T-helper 2 cell treated with Interferon-gamma antibody and Interleukin-4, amounts not matched to agents 100 ng/mL and 5 ng/mL, for 36 hours (primary cell): ENCODE data around the gene UBASH3B. TPM values are rescaled to one million over a fixed set of nuclear protein-coding genes. Genes with fewer than 3 reads are reported as not detected.
"Not testable (repeated sequence)": the region's sequence is repeated elsewhere in the genome, so short reads cannot be mapped to it uniquely, and the experiment has no call there.

Source experiments
- intact Hi-C: fragments of 100-400 bp; cut with micrococcal nuclease; formaldehyde crosslinking; loops from one replicate; pipeline ENCODE4 v1.15.1; 2023
- total RNA-seq: library from RNA; stranded (reverse); gene quantifications from 2 replicates; pipeline ENCODE4 v1.2.3, GENCODE V29; 2022

Gene UBASH3B
- total RNA-seq, 1 donor from 2014 or later = 22.9 TPM

- intact Hi-C loops = no loop called here
These were observed 148.6 kb downstream of the UBASH3B start for GRCh38 chr11:122804161-122804560.

GRCh38 chr11:122804796-122805195 is 149.3 kb downstream of the UBASH3B start:
- intact Hi-C loops = no loop called here

- intact Hi-C loops = no loop called here
These were observed 152.4 kb downstream of the UBASH3B start for GRCh38 chr11:122807731-122808477.

GRCh38 chr11:122808478-122808869 is 153.0 kb downstream of the UBASH3B start:
- intact Hi-C loops = no loop called here

GRCh38 chr11:122809866-122810265 is 154.3 kb downstream of the UBASH3B start:
- intact Hi-C loops = no loop called here

GRCh38 chr11:122811721-122812120 is 156.2 kb downstream of the UBASH3B start:
- intact Hi-C loops = no loop called here

- intact Hi-C loops = no loop called here
These were observed 157.1 kb downstream of the UBASH3B start for GRCh38 chr11:122812638-122813037.

GRCh38 chr11:122813176-122813893 is 157.8 kb downstream of the UBASH3B start:
- intact Hi-C loops = no loop called here

GRCh38 chr11:122813894-122814270 is 158.4 kb downstream of the UBASH3B start:
- intact Hi-C loops = loop anchor here (1.0 kb wide), 1 partner anchor 39 kb away; no protein-coding TSS in a partner anchor

- intact Hi-C loops = loop anchor here (1.0 kb wide), 1 partner anchor 39 kb away; no protein-coding TSS in a partner anchor
These were observed 158.9 kb downstream of the UBASH3B start for GRCh38 chr11:122814401-122814800.

- intact Hi-C loops = no loop called here
These were observed 160.4 kb downstream of the UBASH3B start for GRCh38 chr11:122815900-122816299.

GRCh38 chr11:122816761-122817520 is 161.4 kb downstream of the UBASH3B start:
- intact Hi-C loops = no loop called here

GRCh38 chr11:122820158-122820557 is 164.6 kb downstream of the UBASH3B start:
- intact Hi-C loops = no loop called here

- intact Hi-C loops = no loop called here
These were observed 165.6 kb downstream of the UBASH3B start for GRCh38 chr11:122821169-122821568.

- intact Hi-C loops = no loop called here
These were observed 166.7 kb downstream of the UBASH3B start for GRCh38 chr11:122822241-122822640.

- intact Hi-C loops = no loop called here
These were observed 168.0 kb downstream of the UBASH3B start for GRCh38 chr11:122823564-122823963.

- intact Hi-C loops = not testable (repeated sequence)
These were observed 173.8 kb downstream of the UBASH3B start for GRCh38 chr11:122829371-122829770.

GRCh38 chr11:122832297-122832696 is 176.8 kb downstream of the UBASH3B start:
- intact Hi-C loops = not testable (repeated sequence)

- intact Hi-C loops = no loop called here
These were observed 177.4 kb downstream of the UBASH3B start for GRCh38 chr11:122832721-122833470.

- intact Hi-C loops = no loop called here
These were observed 178.4 kb downstream of the UBASH3B start for GRCh38 chr11:122833846-122834464.

GRCh38 chr11:122836916-122837315 is 181.4 kb downstream of the UBASH3B start:
- intact Hi-C loops = no loop called here
